H1 (cell line): Measurements from ENCODE around the gene COPS2. TPM values are rescaled to one million over a fixed set of nuclear protein-coding genes. Genes with fewer than 3 reads are reported as not detected.

ENCODE experiments used
- CTCF ChIA-PET: fragments of 300-600 bp; sonication (Branson Sonifier 250); formaldehyde crosslinking; loops from one replicate; lab custom pipeline; 2021; ENCODE audit not compliant: partially characterized antibody; lab: Charles Lee
- POLR2A ChIA-PET: fragments of 300-600 bp; sonication (Branson Sonifier 250); formaldehyde crosslinking; loops from one replicate; lab custom pipeline; 2021; ENCODE audit warnings: inconsistent platforms; ENCODE audit not compliant: partially characterized antibody; lab: Charles Lee
- DNase-seq, 2 experiments: peaks; one replicate each; pipeline versions ENCODE4 v3.0.0 to v3.0.0-alpha.2; 2010 to 2022; ENCODE audit warnings: low spot score in 2 of 2, low read depth in 1 of 2, mixed read lengths in 1 of 2
- FAIRE-seq: peaks from 2 replicates; lab custom pipeline; 2011; peaks lifted over from hg19 to GRCh38; lab: Jason Lieb, UNC
- H2AFZ ChIP-seq: 2 replicates; pipeline ENCODE4 v1.8.1; 2012; ENCODE audit warnings: low read length, inconsistent platforms
- H2AK5ac ChIP-seq: 2 replicates; pipeline ENCODE4 v1.6.1; 2013; ENCODE audit warnings: low read depth, low read length
- H2BK120ac ChIP-seq: replicated peaks from 2 replicates; pipeline ENCODE3; 2013; ENCODE audit warnings: low read depth, low read length, inconsistent platforms
- H2BK12ac ChIP-seq: 2 replicates; pipeline ENCODE4 v1.6.1; 2013; ENCODE audit warnings: low read depth, low read length
- H2BK15ac ChIP-seq: 2 replicates; pipeline ENCODE4 v1.6.1; 2013; ENCODE audit warnings: low read length
- H2BK20ac ChIP-seq: 2 replicates; pipeline ENCODE4 v1.6.1; 2013; ENCODE audit warnings: low read length
- H2BK5ac ChIP-seq: 2 replicates; pipeline ENCODE4 v1.6.1; 2013; ENCODE audit warnings: low read depth, low read length
- H3K14ac ChIP-seq: 2 replicates; pipeline ENCODE4 v1.6.1; 2013; ENCODE audit warnings: inconsistent platforms; ENCODE audit not compliant: insufficient read length
- H3K18ac ChIP-seq: 2 replicates; pipeline ENCODE4 v1.6.1; 2013; ENCODE audit warnings: low read length; ENCODE audit errors: extremely low read depth
- H3K23ac ChIP-seq: 2 replicates; pipeline ENCODE4 v1.6.1; 2013; ENCODE audit warnings: inconsistent platforms; ENCODE audit not compliant: insufficient read length
- H3K23me2 ChIP-seq: 2 replicates; pipeline ENCODE4 v1.6.1; 2013; ENCODE audit warnings: low read depth, low read length
- H3K27ac ChIP-seq: 2 replicates; pipeline ENCODE4 v1.6.1; 2011; ENCODE audit warnings: low read depth, low read length, inconsistent platforms
- H3K27me3 ChIP-seq, 4 experiments: replicated peaks in 1 of 4; 1 replicate in 1 of 4; 2 replicates in 3 of 4; pipeline versions ENCODE4 v1.6.1 to v1.8.1; 2011 to 2013; ENCODE audit warnings: low read length in 3 of 4, mild to moderate bottlenecking in 3 of 4, inconsistent platforms in 2 of 4, mixed read lengths in 2 of 4, moderate library complexity in 1 of 4; ENCODE audit not compliant: control insufficient read depth in 3 of 4, insufficient read depth in 3 of 4; ENCODE audit errors: extremely low read depth in 1 of 4
- H3K36me3 ChIP-seq, 4 experiments: 2 replicates each; pipeline versions ENCODE4 v1.6.1 to v1.8.1; 2011 to 2013; ENCODE audit warnings: mild to moderate bottlenecking in 4 of 4, low read length in 3 of 4, moderate library complexity in 2 of 4, control low read depth in 1 of 4, inconsistent platforms in 1 of 4; ENCODE audit not compliant: insufficient read depth in 4 of 4, control insufficient read depth in 2 of 4
- H3K4ac ChIP-seq: replicated peaks from 2 replicates; pipeline ENCODE3; 2013; ENCODE audit warnings: low read length, low read depth, mixed read lengths, inconsistent platforms; ENCODE audit not compliant: insufficient read length
- H3K4me1 ChIP-seq, 4 experiments: replicated peaks in 1 of 4; 1 replicate in 1 of 4; 2 replicates in 3 of 4; pipeline versions ENCODE4 v1.6.1 to v1.8.1; 2011 to 2013; ENCODE audit warnings: low read length in 3 of 4, inconsistent platforms in 2 of 4, mixed read lengths in 1 of 4; ENCODE audit not compliant: insufficient read depth in 4 of 4, control insufficient read depth in 3 of 4
- H3K4me2 ChIP-seq, 2 experiments: 2 replicates each; pipeline versions ENCODE4 v1.6.1 to v1.8.1; 2011 to 2013; ENCODE audit warnings: low read depth in 2 of 2, low read length in 2 of 2, control low read depth in 1 of 2, inconsistent platforms in 1 of 2, mild to moderate bottlenecking in 1 of 2; ENCODE audit not compliant: insufficient read depth in 1 of 2
- H3K4me3 ChIP-seq, 4 experiments: fragments of 200-600, 300-600 bp in 1 of 4; sonication (generic), shearing (Covaris generic), sonication (Bioruptor Twin) in 1 of 4; 2 replicates each; pipeline versions ENCODE4 v1.5.1 to v1.8.1; 2011 to 2016; ENCODE audit warnings: low read length in 4 of 4, low read depth in 3 of 4, control low read depth in 2 of 4, inconsistent platforms in 2 of 4, mild to moderate bottlenecking in 2 of 4, mixed read lengths in 1 of 4, moderate library complexity in 1 of 4; ENCODE audit not compliant: insufficient read depth in 2 of 4; ENCODE audit errors: extremely low read depth in 1 of 4
- H3K56ac ChIP-seq: replicated peaks from 2 replicates; pipeline ENCODE3; 2013; ENCODE audit warnings: low read depth, mild to moderate bottlenecking, mixed read lengths, low read length, inconsistent platforms; ENCODE audit not compliant: insufficient read length
- H3K79me1 ChIP-seq: 2 replicates; pipeline ENCODE4 v1.6.1; 2013; ENCODE audit warnings: low read depth, low read length, control low read depth
- H3K79me2 ChIP-seq, 2 experiments: 2 replicates each; pipeline versions ENCODE4 v1.6.1 to v1.8.1; 2012 to 2013; ENCODE audit warnings: low read length in 2 of 2, mild to moderate bottlenecking in 2 of 2, inconsistent platforms in 1 of 2; ENCODE audit not compliant: insufficient read depth in 2 of 2, control insufficient read depth in 1 of 2
- H3K9ac ChIP-seq, 4 experiments: replicated peaks in 1 of 4; 1 replicate in 1 of 4; 2 replicates in 3 of 4; pipeline versions ENCODE4 v1.6.1 to v1.8.1; 2011 to 2013; ENCODE audit warnings: low read depth in 3 of 4, low read length in 3 of 4, control low read depth in 2 of 4, mild to moderate bottlenecking in 2 of 4, moderate library complexity in 2 of 4, inconsistent platforms in 1 of 4; ENCODE audit errors: extremely low read depth in 1 of 4
- H3K9me3 ChIP-seq, 2 experiments: 2 replicates each; pipeline versions ENCODE4 v1.6.1 to v1.8.1; 2012 to 2013; ENCODE audit warnings: mild to moderate bottlenecking in 2 of 2, moderate library complexity in 2 of 2, control low read depth in 1 of 2, inconsistent platforms in 1 of 2, low read depth in 1 of 2, low read length in 1 of 2, mixed read lengths in 1 of 2; ENCODE audit not compliant: insufficient read depth in 2 of 2
- H4K20me1 ChIP-seq, 2 experiments: replicated peaks in 1 of 2; 2 replicates each; pipeline versions ENCODE3 to v1.8.1; 2011 to 2013; ENCODE audit warnings: inconsistent platforms in 2 of 2, low read length in 2 of 2, mild to moderate bottlenecking in 1 of 2; ENCODE audit not compliant: insufficient read depth in 2 of 2, control insufficient read depth in 1 of 2
- H4K5ac ChIP-seq: 2 replicates; pipeline ENCODE4 v1.6.1; 2013; ENCODE audit warnings: low read length, low read depth, mixed read lengths, inconsistent platforms; ENCODE audit not compliant: insufficient read length
- H4K8ac ChIP-seq: 2 replicates; pipeline ENCODE4 v1.8.0; 2013; ENCODE audit warnings: mild to moderate bottlenecking, moderate library complexity, low read length, inconsistent platforms; ENCODE audit not compliant: insufficient read depth; ENCODE audit errors: extremely low read depth
- H4K91ac ChIP-seq: replicated peaks from 2 replicates; pipeline ENCODE3; 2013; ENCODE audit warnings: low read length, mixed read lengths, inconsistent platforms; ENCODE audit not compliant: insufficient read length
- POLR2A ChIP-seq, 2 experiments: IDR thresholded peaks; 1 replicate in 1 of 2; 2 replicates in 1 of 2; pipeline ENCODE4 v1.6.1; 2011; ENCODE audit warnings: low read depth in 2 of 2, low read length in 2 of 2, mild to moderate bottlenecking in 2 of 2; ENCODE audit errors: control extremely low read depth in 1 of 2
- SP4 ChIP-seq: IDR thresholded peaks from 2 replicates; pipeline ENCODE4 v1.6.1; 2012; ENCODE audit warnings: low read length, inconsistent platforms
- WGBS, 2 experiments: shearing (Covaris generic) in 1 of 2; methylation state at CpG; one replicate each; pipeline versions ENCODE4 v1.1.6 to v1.1.7; 2013 to 2015; ENCODE audit warnings: low lambda C conversion rate in 2 of 2, mixed read lengths in 2 of 2, inconsistent platforms in 1 of 2, low coverage in 1 of 2, missing lambda C conversion rate in 1 of 2; ENCODE audit not compliant: insufficient replicate concordance in 2 of 2, insufficient coverage in 1 of 2, insufficient read length in 1 of 2; ENCODE audit errors: extremely low coverage in 1 of 2, missing lambda C conversion rate in 1 of 2; 5-methylcytosine and 5-hydroxymethylcytosine counted together
- polyA plus RNA-seq, 7 experiments: library from polyadenylated mRNA; depleted of rRNA in 3 of 7; stranded (reverse) in 5 of 7; unstranded in 2 of 7; fragments of >200 nt in 5 of 7; fragments of 200-250 nt in 2 of 7; gene quantifications; 1 replicate in 5 of 7; 2 replicates in 1 of 7; 4 replicates in 1 of 7; pipeline versions ENCODE4 v1.2.1 to v1.2.3, GENCODE V29; 2011 to 2013; ENCODE audit warnings: missing spikeins in 2 of 7, mixed read lengths in 2 of 7
- total RNA-seq: library from RNA; stranded (reverse); fragmentation: NEBNext Ultra II Directional; extraction: Animal tissue kit (Norgen Biotek cat#: 25700); gene quantifications from 2 replicates; pipeline ENCODE4 v1.2.1, GENCODE V29; 2021

Gene COPS2
- total and polyA plus RNA-seq, 2 of the 8 experiments (the other 6 are each of a cell fraction or from before 2014, with no cell fraction given), result 17.7 to 85.1 TPM

- H2BK120ac ChIP-seq, result no peak overlapping the region
- CTCF ChIA-PET, result no interaction called here
- no peak overlapping the region for H2BK20ac ChIP-seq
- WGBS, 2 experiments, result 85% methylated on average over 4 of the region's 4 CpGs; no CpG with 5 or more reads in 1 of the 2 experiments
- DNase-seq (no peak), FAIRE-seq (no peak)
- no peak overlapping the region for H4K91ac ChIP-seq
- H3K4me2 ChIP-seq, result no peak overlapping the region
- H3K4me1 ChIP-seq, result no peaks in the 10 kb centered on the region
- POLR2A ChIA-PET, result no interaction called here
- no peak overlapping the region for H2BK5ac ChIP-seq
- H3K9me3 ChIP-seq, result no peaks in the 10 kb centered on the region
- no peaks in the 10 kb centered on the region for H3K79me1 ChIP-seq
- no peak overlapping the region for H2BK12ac ChIP-seq
- no peaks in the 10 kb centered on the region for H3K79me2 ChIP-seq
- H3K56ac ChIP-seq, result no peak overlapping the region
- no peak overlapping the region for H3K4ac ChIP-seq
- H2AFZ ChIP-seq, result no peak overlapping the region
- H3K27me3 ChIP-seq, result no peaks in the 10 kb centered on the region
- no peak overlapping the region for H2BK15ac ChIP-seq
- H3K27ac ChIP-seq, result no peak overlapping the region
- no peak overlapping the region for H3K9ac ChIP-seq
- H4K5ac ChIP-seq, result no peak overlapping the region
- no peaks in the 10 kb centered on the region for H3K23me2 ChIP-seq
- H3K18ac ChIP-seq, result no peak overlapping the region
- H3K4me3 ChIP-seq, result no peak overlapping the region
- H2AK5ac ChIP-seq, result no peak overlapping the region
- H4K8ac ChIP-seq, result no peak overlapping the region
- no peaks in the 10 kb centered on the region; a peak in 2 of 8 replicates for H3K36me3 ChIP-seq
- H4K20me1 ChIP-seq, result no peaks in the 10 kb centered on the region
- no peak overlapping the region for H3K23ac ChIP-seq
- H3K14ac ChIP-seq, result no peak overlapping the region
- TF ChIP-seq SP4 (no peak), POLR2A (IDR thresholded peaks at IDR 0.05; ENCODE audit: control extremely low read depth in 1 of 2, low read depth in 2 of 2, low read length in 2 of 2) (no peak)
These were observed 39.1 kb downstream of the COPS2 start for GRCh38 chr15:49116108-49116857.
